ENCODE measurements around the gene ULK4. TPM values are rescaled to one million over a fixed set of nuclear protein-coding genes. Genes with fewer than 3 reads are reported as not detected.

ULK4 gene
- total RNA-seq, 1 donor from 2014 or later, result 18.6 TPM

DNA sequence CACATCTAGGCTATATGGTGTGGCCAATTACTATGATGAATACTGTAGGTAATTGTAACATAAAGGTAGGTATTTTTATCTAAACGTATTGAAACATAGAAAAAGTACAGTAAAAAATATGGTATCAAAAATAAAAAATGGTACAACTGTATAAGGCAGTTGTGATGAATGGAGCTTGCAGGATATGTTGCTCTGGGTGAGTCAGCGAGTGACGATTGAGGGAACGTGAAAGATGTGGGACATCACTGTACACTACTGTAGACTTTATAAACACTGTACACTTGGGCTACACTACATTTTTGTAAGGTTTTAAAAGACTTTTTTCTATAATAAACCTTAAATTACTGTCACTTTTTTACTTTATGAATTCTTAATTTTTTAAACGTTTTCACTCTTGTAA, 752.3 kb downstream of the ULK4 start:
- TF ChIP-seq, protein P1, sequence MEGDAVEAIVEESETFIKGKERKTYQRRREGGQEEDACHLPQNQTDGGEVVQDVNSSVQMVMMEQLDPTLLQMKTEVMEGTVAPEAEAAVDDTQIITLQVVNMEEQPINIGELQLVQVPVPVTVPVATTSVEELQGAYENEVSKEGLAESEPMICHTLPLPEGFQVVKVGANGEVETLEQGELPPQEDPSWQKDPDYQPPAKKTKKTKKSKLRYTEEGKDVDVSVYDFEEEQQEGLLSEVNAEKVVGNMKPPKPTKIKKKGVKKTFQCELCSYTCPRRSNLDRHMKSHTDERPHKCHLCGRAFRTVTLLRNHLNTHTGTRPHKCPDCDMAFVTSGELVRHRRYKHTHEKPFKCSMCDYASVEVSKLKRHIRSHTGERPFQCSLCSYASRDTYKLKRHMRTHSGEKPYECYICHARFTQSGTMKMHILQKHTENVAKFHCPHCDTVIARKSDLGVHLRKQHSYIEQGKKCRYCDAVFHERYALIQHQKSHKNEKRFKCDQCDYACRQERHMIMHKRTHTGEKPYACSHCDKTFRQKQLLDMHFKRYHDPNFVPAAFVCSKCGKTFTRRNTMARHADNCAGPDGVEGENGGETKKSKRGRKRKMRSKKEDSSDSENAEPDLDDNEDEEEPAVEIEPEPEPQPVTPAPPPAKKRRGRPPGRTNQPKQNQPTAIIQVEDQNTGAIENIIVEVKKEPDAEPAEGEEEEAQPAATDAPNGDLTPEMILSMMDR (IDR thresholded peaks at IDR 0.05), result no peak
- no peaks in the 10 kb centered on the region for H3K9me3 Mint-ChIP-seq
- ATAC-seq (ENCODE audit: low read depth) (no peak), DNase-seq (no peak)
- CTCF ChIA-PET, result interaction anchor here (1.3 kb wide), 1 partner anchor 11 kb away, joined by 5 read pairs; the partner anchor contains the start of gene CTNNB1
- H3K36me3 Mint-ChIP-seq (ENCODE audit: low read depth), result peaks cover 25% of the 10 kb centered on the region
- POLR2A ChIA-PET, result interaction anchor here (3.4 kb wide), 1 partner anchor 10 kb away, joined by 16 read pairs; the partner anchor contains the start of gene CTNNB1
- H3K4me1 Mint-ChIP-seq, result peaks cover 89% of the 10 kb centered on the region
- intact Hi-C loops (cut with micrococcal nuclease), result loop anchor here (10.0 kb wide), 2 partner anchors 895 to 1375 kb away; partner anchors contain the start of gene SEC22C
- no peak overlapping the region for H3K4me3 Mint-ChIP-seq
- no peaks in the 10 kb centered on the region for H3K27me3 Mint-ChIP-seq
- no peak overlapping the region for H3K27ac Mint-ChIP-seq

- intact Hi-C loops (cut with micrococcal nuclease), result loop anchor here (10.0 kb wide), 2 partner anchors 896 to 1376 kb away; partner anchors contain the start of gene SEC22C
- no peak for DNase-seq
- Mint-ChIP-seq H3K9me3 (no peaks in the 10 kb centered on the region), H3K27me3 (no peaks in the 10 kb centered on the region), H3K4me1 (peaks cover 89% of the 10 kb centered on the region), H3K4me3 (no peak overlapping the region), H3K36me3 (ENCODE audit: low read depth) (peaks cover 25% of the 10 kb centered on the region), H3K27ac (no peak overlapping the region)
- CTCF ChIA-PET, result no interaction called here
- POLR2A ChIA-PET, result interaction anchor here (1.3 to 3.4 kb wide), 2 partner anchors 9 kb away, joined by 11 to 16 read pairs; partner anchors contain the start of gene CTNNB1
- TF ChIP-seq, protein P1 (IDR thresholded peaks at IDR 0.05), result no peak
- no peak for ATAC-seq (ENCODE audit: low read depth)
Observed at GRCh38 chr3:41208507-41209220, 753.2 kb downstream of the ULK4 start.

GRCh38 chr3:41207355-41207754, 754.5 kb downstream of the ULK4 start:
- ATAC-seq (ENCODE audit: low read depth), result no peak
- Mint-ChIP-seq H3K4me3 (peak overlapping the region; percentile 8), H3K36me3 (ENCODE audit: low read depth) (peaks cover 23% of the 10 kb centered on the region), H3K27me3 (no peaks in the 10 kb centered on the region), H3K9me3 (no peaks in the 10 kb centered on the region), H3K27ac (no peak overlapping the region), H3K4me1 (peaks cover 89% of the 10 kb centered on the region)
- intact Hi-C loops (cut with micrococcal nuclease), result loop anchor here (10.0 kb wide), 2 partner anchors 897 to 1377 kb away; partner anchors contain the start of gene SEC22C
- CTCF ChIA-PET, result no interaction called here
- DNase-seq, result no peak
- TF ChIP-seq, protein P1 (IDR thresholded peaks at IDR 0.05), result no peak
- POLR2A ChIA-PET, result interaction anchor here (1.3 kb wide), 1 partner anchor 8 kb away, joined by 11 read pairs; the partner anchor contains the start of gene CTNNB1

DNA sequence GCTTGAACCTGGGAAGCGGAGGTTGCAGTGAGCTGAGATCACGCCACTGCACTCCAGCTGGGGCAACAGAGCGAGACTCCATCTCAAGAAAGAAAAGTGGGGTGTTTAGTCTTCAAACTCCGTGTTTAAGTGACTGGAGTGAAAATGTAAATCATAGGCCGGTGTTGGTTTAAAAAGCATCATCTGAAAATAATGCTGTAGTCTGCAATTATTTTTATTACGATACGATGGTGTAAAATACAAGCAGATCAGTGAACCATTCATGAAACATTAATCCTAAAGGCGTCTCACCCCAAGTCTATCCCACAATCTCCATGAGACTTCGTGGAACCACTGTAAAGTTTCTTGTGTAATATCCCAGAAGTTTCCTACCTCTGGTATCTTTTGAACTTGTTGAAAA, 756.3 kb downstream of the ULK4 start:
- ChIA-PET POLR2A (no interaction called here), CTCF (no interaction called here)
- ATAC-seq (ENCODE audit: low read depth) (no peak), DNase-seq (no peak)
- TF ChIP-seq, protein P1 (IDR thresholded peaks at IDR 0.05), result no peak
- peaks cover 15% of the 10 kb centered on the region for H3K36me3 Mint-ChIP-seq (ENCODE audit: low read depth)
- no peak overlapping the region for H3K4me3 Mint-ChIP-seq
- no peaks in the 10 kb centered on the region for H3K27me3 Mint-ChIP-seq
- intact Hi-C loops (cut with micrococcal nuclease), result loop anchor here (10.0 kb wide), 2 partner anchors 899 to 1379 kb away; partner anchors contain the start of gene SEC22C
- H3K9me3 Mint-ChIP-seq, result no peaks in the 10 kb centered on the region
- no peak overlapping the region for H3K27ac Mint-ChIP-seq
- H3K4me1 Mint-ChIP-seq, result peaks cover 90% of the 10 kb centered on the region

GRCh38 chr3:41204369-41204768, 757.5 kb downstream of the ULK4 start:
- no peak overlapping the region for H3K27ac Mint-ChIP-seq
- peaks cover 16% of the 10 kb centered on the region for H3K36me3 Mint-ChIP-seq (ENCODE audit: low read depth)
- TF ChIP-seq, protein P1 (IDR thresholded peaks at IDR 0.05), result no peak
- H3K27me3 Mint-ChIP-seq, result no peaks in the 10 kb centered on the region
- H3K9me3 Mint-ChIP-seq, result no peaks in the 10 kb centered on the region
- ATAC-seq (ENCODE audit: low read depth) (no peak), DNase-seq (no peak)
- POLR2A ChIA-PET, result no interaction called here
- intact Hi-C loops (cut with micrococcal nuclease), result loop anchor here (5.0 to 10.0 kb wide), 5 partner anchors 487 to 1380 kb away; partner anchors contain the start of gene SEC22C
- CTCF ChIA-PET, result interaction anchor here (1.0 kb wide), 1 partner anchor 623 kb away, joined by 3 read pairs; no protein-coding TSS in a partner anchor
- peaks cover 91% of the 10 kb centered on the region for H3K4me1 Mint-ChIP-seq
- H3K4me3 Mint-ChIP-seq, result no peak overlapping the region
